Common myeloid progenitor, CD34-positive (primary cell): ENCODE data around the gene NPFFR1. TPM values are rescaled to one million over a fixed set of nuclear protein-coding genes. Genes with fewer than 3 reads are reported as not detected.

Experiments used
- CTCF ChIA-PET: fragments of 350-600 bp; sonication (Branson Sonifier 250); formaldehyde crosslinking; loops from one replicate; lab custom pipeline; 2021; ENCODE audit warnings: antibody characterized with exemption; lab: Charles Lee
- POLR2A ChIA-PET: fragments of 350-600 bp; sonication (Branson Sonifier 250); formaldehyde crosslinking; loops from one replicate; lab custom pipeline; 2021; ENCODE audit warnings: antibody characterized with exemption; lab: Charles Lee
- DNase-seq, 3 donors: peaks; one replicate each; pipeline versions ENCODE4 v3.0.0 to v3.0.0-alpha.2; 2013
- H3K27ac ChIP-seq, 2 experiments: 1 replicate in 1 of 2; 2 replicates in 1 of 2; pipeline ENCODE4 v1.7.0; 2013; ENCODE audit warnings: inconsistent platforms in 2 of 2, low read length in 2 of 2, mild to moderate bottlenecking in 2 of 2, low read depth in 1 of 2, moderate library complexity in 1 of 2; ENCODE audit not compliant: severe bottlenecking in 2 of 2, insufficient read depth in 1 of 2, poor library complexity in 1 of 2
- H3K27me3 ChIP-seq, 5 experiments: replicated peaks in 2 of 5; 1 replicate in 3 of 5; 2 replicates in 2 of 5; pipeline versions ENCODE4 v1.6.1 to v1.7.0; 2013; ENCODE audit warnings: low read length in 4 of 5, mild to moderate bottlenecking in 2 of 5, moderate library complexity in 2 of 5, inconsistent platforms in 1 of 5; ENCODE audit not compliant: insufficient read depth in 5 of 5, control insufficient read depth in 4 of 5
- H3K36me3 ChIP-seq, 4 experiments: 1 replicate in 2 of 4; 2 replicates in 2 of 4; pipeline versions ENCODE4 v1.6.1 to v1.7.0; 2013; ENCODE audit warnings: low read length in 3 of 4, control low read depth in 1 of 4, mild to moderate bottlenecking in 1 of 4; ENCODE audit not compliant: control insufficient read depth in 4 of 4, insufficient read depth in 4 of 4
- H3K4me1 ChIP-seq, 4 experiments: 1 replicate in 3 of 4; 2 replicates in 1 of 4; pipeline versions ENCODE4 v1.6.1 to v1.7.1; 2013; ENCODE audit warnings: low read length in 3 of 4, mild to moderate bottlenecking in 3 of 4, control low read depth in 1 of 4, inconsistent platforms in 1 of 4, moderate library complexity in 1 of 4; ENCODE audit not compliant: control insufficient read depth in 4 of 4, insufficient read depth in 4 of 4; ENCODE audit errors: control extremely low read depth in 1 of 4
- H3K4me3 ChIP-seq, 7 experiments: 1 replicate in 4 of 7; 2 replicates in 3 of 7; pipeline versions ENCODE4 v1.5.1 to v1.7.0; 2013; ENCODE audit warnings: mild to moderate bottlenecking in 7 of 7, low read length in 6 of 7, moderate library complexity in 6 of 7, inconsistent platforms in 2 of 7, low read depth in 2 of 7, control low read depth in 1 of 7; ENCODE audit not compliant: insufficient read depth in 4 of 7, control insufficient read depth in 1 of 7; ENCODE audit errors: extremely low read depth in 1 of 7
- H3K9me3 ChIP-seq, 5 experiments: 1 replicate in 4 of 5; 2 replicates in 1 of 5; pipeline versions ENCODE4 v1.6.1 to v1.7.1; 2013; ENCODE audit warnings: low read length in 4 of 5, mild to moderate bottlenecking in 2 of 5, inconsistent platforms in 1 of 5, low read depth in 1 of 5, moderate library complexity in 1 of 5; ENCODE audit not compliant: control insufficient read depth in 4 of 5, insufficient read depth in 2 of 5; ENCODE audit errors: control extremely low read depth in 1 of 5
- WGBS: methylation state at CpG from one replicate; pipeline ENCODE4 v1.1.5; 2013; ENCODE audit not compliant: insufficient coverage; 5-methylcytosine and 5-hydroxymethylcytosine counted together
- polyA plus RNA-seq: library from polyadenylated mRNA; unstranded; fragments of 120-200 nt; gene quantifications from one replicate; pipeline ENCODE4 v1.2.1, GENCODE V29; 2013

NPFFR1 gene
- polyA plus RNA-seq = 0.01 TPM

DNA sequence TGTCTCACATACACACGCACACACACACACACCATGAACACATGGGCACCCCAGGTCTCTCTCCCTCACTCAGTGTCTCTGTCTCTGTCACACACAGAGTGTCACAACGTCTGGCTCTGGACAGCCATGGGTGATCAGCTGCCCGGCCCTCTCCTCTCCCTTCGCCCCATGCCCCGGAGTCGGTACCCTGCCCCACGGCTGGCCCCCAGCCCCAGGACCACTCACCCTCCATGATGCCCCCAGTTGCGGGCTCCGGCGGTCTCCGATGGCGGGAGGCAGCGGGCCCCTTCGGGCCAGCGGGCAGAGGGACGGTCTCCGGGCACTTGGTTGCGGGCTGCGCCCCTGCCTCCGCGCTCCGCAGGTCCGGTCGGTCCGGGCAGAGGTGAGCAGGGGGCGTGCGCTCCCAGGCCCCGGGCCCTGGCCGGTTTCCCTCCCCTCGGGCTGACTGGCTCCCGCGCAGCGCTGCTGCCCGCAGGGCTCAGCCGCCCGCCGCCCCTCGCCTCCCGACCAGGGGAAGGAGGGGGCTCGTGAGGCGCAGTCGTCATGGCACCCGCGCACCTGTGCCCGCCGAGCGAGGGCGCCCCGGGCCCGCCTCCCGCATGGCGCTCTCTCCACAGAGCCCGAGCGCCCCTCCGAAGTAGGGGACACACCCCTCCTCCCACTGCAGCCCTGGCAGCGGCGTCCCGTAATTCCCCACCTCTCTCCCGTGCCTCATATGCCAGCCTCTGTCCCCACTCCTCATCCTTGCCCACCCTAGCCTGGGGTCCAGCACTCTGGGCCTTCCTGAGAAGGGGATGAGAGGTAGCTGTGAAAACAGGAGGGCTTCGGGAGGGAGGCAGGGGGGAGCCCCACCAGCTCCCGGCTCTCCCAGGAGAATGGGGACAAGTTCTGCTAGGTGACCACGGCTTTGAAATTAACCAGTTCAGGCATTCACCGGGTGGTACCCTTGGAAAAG lies at the start of gene NPFFR1:
NPFFR1 (minus strand) TSS at position 560 of the 955 bp plus-strand sequence; CDS start at position 232, 328 bp downstream.
- ChIA-PET POLR2A (no interaction called here), CTCF (interaction anchor here (1.3 to 1.5 kb wide), 2 partner anchors 11 to 12 kb away, joined by 4 to 5 read pairs; no protein-coding TSS in a partner anchor)
- peaks cover 0 to 4% (median 0%) of the 10 kb centered on the region in 5 experiments for H3K9me3 ChIP-seq
- 12% methylated on average over 54 of the region's 63 CpGs for WGBS
- peaks cover 21 to 57% (median 23%) of the 10 kb centered on the region in 5 experiments for H3K27me3 ChIP-seq
- no peaks in the 10 kb centered on the region for H3K36me3 ChIP-seq
- no peak within 1 kb of the TSS for H3K27ac ChIP-seq
- H3K4me3 ChIP-seq = peak within 1 kb of the TSS in 3 of 7 experiments; percentile 4 to 43 (median 25)
- H3K4me1 ChIP-seq = peaks cover 0 to 8% (median 5%) of the 10 kb centered on the region in 4 experiments
- peak in 2 of 3 donors; percentile 23 to 39 for DNase-seq

DNA sequence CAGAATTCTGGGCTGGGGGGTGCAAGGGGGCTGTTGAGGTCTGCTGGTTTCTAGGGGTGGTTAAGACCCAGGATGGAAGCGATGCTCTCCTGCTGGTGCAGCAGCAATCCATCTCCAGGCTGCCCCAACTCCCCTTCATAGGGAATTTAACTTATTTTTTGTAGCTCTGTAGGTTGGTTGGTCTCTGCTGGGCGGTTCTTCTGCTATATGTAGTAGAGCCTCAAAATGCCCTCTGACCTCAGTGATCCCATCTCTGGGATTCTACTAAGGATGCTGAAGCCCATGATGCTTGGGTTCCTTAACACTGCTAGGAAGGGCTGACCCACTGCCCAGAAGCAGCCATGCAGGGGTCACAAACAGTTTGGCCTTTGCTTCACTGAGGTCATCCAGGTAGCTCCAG lies 49.5 kb upstream of the NPFFR1 start:
- no CpG with 5 or more reads among the region's 2 CpGs for WGBS
- peaks cover 0 to 23% (median 0%) of the 10 kb centered on the region in 4 experiments for H3K36me3 ChIP-seq

DNA sequence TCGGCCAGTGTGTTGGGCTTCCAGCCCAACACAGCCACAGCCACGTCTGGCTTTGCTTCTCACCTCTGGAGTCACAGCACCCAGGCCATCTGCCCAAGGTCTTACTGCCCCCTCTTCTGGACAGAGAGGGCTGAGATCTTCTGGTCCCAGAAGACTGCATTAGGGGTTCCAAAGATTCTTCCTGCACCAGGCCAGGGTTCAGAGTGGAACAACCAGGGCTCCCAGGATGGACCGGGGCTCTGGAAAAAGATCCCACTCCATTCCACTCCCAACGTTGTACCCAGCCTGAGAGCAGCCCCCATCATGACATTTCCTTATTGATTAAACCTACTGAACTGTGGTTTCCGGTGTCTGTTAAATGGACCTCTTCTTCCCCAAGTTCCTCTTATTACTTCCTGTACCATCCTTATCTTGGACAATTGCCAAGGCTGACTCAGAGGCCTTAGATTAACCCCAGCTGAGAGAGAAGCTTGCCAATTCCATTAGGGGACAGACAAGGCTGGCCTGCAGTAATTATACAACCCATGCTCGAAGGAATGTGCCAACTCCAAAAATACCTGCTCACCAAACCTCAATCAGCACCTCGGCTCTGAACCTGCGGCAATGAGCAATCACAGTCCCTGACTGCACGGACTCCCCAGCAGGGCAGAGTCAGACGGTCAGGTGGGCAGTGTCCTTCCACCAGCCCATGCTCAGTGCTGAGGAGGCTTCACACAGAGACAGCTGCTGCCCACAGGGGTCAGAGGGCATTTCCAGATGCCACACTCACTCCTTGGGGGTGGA lies 47.9 kb upstream of the NPFFR1 start:
- Histone ChIP-seq H3K36me3 (peaks cover 0 to 13% (median 0%) of the 10 kb centered on the region in 4 experiments), H3K27me3 (peaks cover 0 to 76% (median 30%) of the 10 kb centered on the region in 5 experiments), H3K9me3 (peaks cover 0 to 21% (median 15%) of the 10 kb centered on the region in 5 experiments), H3K4me1 (peaks cover 0 to 23% (median 18%) of the 10 kb centered on the region in 4 experiments), H3K27ac (no peak overlapping the region), H3K4me3 (peak overlapping the region in 1 of 7 experiments; percentile 10)
- WGBS = 22% methylated on average over 10 of the region's 10 CpGs
- ChIA-PET CTCF (interaction anchor here (1.0 to 2.7 kb wide), 8 partner anchors 9 to 110 kb away, joined by 3 to 10 read pairs (median 4); no protein-coding TSS in a partner anchor), POLR2A (interaction anchor here (0.6 kb wide), 1 partner anchor 28 kb away, joined by 4 read pairs; no protein-coding TSS in a partner anchor)
- peak; percentile 90 to 97 (median 96) for DNase-seq

More for the DNA sequence above, 49.5 kb upstream of the NPFFR1 start:
- no peak overlapping the region for H3K27ac ChIP-seq
- no peak for DNase-seq
- POLR2A ChIA-PET = no interaction called here
- H3K27me3 ChIP-seq = peaks cover 0 to 77% (median 36%) of the 10 kb centered on the region in 5 experiments
- peaks cover 0 to 26% (median 21%) of the 10 kb centered on the region in 5 experiments for H3K9me3 ChIP-seq
- CTCF ChIA-PET = interaction anchor here (1.0 to 2.7 kb wide), 5 partner anchors 12 to 111 kb away, joined by 3 to 10 read pairs (median 3); no protein-coding TSS in a partner anchor
- H3K4me1 ChIP-seq = peaks cover 0 to 23% (median 18%) of the 10 kb centered on the region in 4 experiments
- H3K4me3 ChIP-seq = no peak overlapping the region

DNA sequence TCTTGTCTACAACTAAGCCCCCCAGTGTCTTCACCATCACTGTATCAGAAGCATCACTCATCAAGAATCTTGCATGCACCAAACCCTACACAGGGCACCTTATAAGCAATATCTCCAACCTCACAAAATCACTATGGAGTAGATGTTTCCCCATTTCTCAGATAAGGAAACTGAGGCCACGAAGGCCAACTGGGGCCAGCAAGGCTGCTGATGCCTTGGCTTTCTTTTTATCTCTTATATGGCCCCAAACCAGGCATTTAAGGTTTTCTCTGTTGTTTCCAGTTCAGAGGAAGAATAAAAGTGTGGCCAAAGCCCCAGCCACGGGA lies 47.3 kb upstream of the NPFFR1 start:
- Histone ChIP-seq H3K27ac (no peak overlapping the region), H3K4me3 (no peak overlapping the region), H3K4me1 (peaks cover 0 to 23% (median 18%) of the 10 kb centered on the region in 4 experiments), H3K27me3 (peaks cover 0 to 72% (median 27%) of the 10 kb centered on the region in 5 experiments), H3K36me3 (peaks cover 0 to 7% (median 0%) of the 10 kb centered on the region in 4 experiments), H3K9me3 (peaks cover 0 to 16% (median 9%) of the 10 kb centered on the region in 5 experiments)
- CTCF ChIA-PET = interaction anchor here (1.1 to 2.7 kb wide), 3 partner anchors 9 to 24 kb away, joined by 3 to 10 read pairs (median 3); no protein-coding TSS in a partner anchor
- POLR2A ChIA-PET = no interaction called here
- 93% methylated on average over 2 of the region's 2 CpGs for WGBS
- no peak for DNase-seq

DNA sequence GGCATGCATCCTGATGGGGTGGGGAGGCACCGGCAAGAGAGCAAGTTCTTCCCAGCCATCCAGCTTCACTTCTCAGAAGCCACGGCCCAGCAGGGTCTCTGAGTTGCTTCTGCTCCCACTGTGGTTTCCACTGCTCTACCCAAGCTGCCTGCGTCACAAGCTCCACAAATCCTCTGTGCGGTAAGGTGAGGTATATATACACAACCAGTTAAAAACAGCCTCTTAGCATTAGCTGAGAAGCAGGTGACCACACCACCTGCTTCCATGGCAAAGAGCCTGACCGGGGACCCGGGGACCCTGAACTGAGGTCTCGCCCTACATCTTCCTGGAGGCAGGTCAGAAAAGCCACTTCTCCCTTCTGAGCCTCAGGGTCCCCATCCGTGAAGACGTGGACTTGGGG lies 46.9 kb upstream of the NPFFR1 start:
- peaks cover 0 to 23% (median 19%) of the 10 kb centered on the region in 4 experiments for H3K4me1 ChIP-seq
- H3K36me3 ChIP-seq = peaks cover 0 to 4% (median 0%) of the 10 kb centered on the region in 4 experiments
- ChIA-PET CTCF (interaction anchor here (0.8 to 1.2 kb wide), 4 partner anchors 10 to 58 kb away, joined by 3 read pairs; no protein-coding TSS in a partner anchor), POLR2A (no interaction called here)
- no peak for DNase-seq
- H3K9me3 ChIP-seq = peaks cover 0 to 12% (median 7%) of the 10 kb centered on the region in 5 experiments
- H3K27me3 ChIP-seq = peaks cover 0 to 68% (median 27%) of the 10 kb centered on the region in 5 experiments
- no peak overlapping the region for H3K27ac ChIP-seq
- 91% methylated on average over 7 of the region's 9 CpGs for WGBS
- H3K4me3 ChIP-seq = no peak overlapping the region

- no peak for DNase-seq
- peaks cover 0 to 8% (median 6%) of the 10 kb centered on the region in 5 experiments for H3K9me3 ChIP-seq
- H3K36me3 ChIP-seq = no peaks in the 10 kb centered on the region
- POLR2A ChIA-PET = no interaction called here
- CTCF ChIA-PET = interaction anchor here (1.1 to 1.2 kb wide), 3 partner anchors 14 to 57 kb away, joined by 3 to 4 read pairs (median 4); no protein-coding TSS in a partner anchor
- 96% methylated on average over 4 of the region's 4 CpGs for WGBS
- H3K27ac ChIP-seq = no peak overlapping the region
- H3K4me1 ChIP-seq = peaks cover 0 to 38% (median 34%) of the 10 kb centered on the region in 4 experiments
- H3K27me3 ChIP-seq = peaks cover 0 to 51% (median 23%) of the 10 kb centered on the region in 5 experiments
- no peak overlapping the region for H3K4me3 ChIP-seq
These were observed 45.2 kb upstream of the NPFFR1 start for GRCh38 chr10:70328967-70329366.
